ENCODE results near the gene PRDM8.

GRCh38 chr4:80183250-80184052 lies 13.9 kb upstream of the PRDM8 start:
- TF ChIP-seq CTCF (IDR thresholded peaks at IDR 0.05) (no peak), POLR2A (IDR thresholded peaks at IDR 0.05; ENCODE audit: low read depth) (no peak), EP300 (IDR thresholded peaks at IDR 0.05) (no peak), POLR2AphosphoS5 (IDR thresholded peaks at IDR 0.05) (no peak)

Measured in esophagus muscularis mucosa (tissue), 4 donors.